GM12865 (cell line): ENCODE data around the gene MEF2C.

Experiments
- DNase-seq: peaks from one replicate; pipeline ENCODE4 v3.0.0; 2010; ENCODE audit warnings: low read depth
- H3K4me3 ChIP-seq: 2 replicates; pipeline ENCODE4 v1.5.1; 2011; ENCODE audit warnings: mild to moderate bottlenecking, low read depth, low read length, control low read depth
- CTCF ChIP-seq: IDR thresholded peaks from 2 replicates; pipeline ENCODE4 v1.5.1; 2011; ENCODE audit warnings: low read length, control low read depth, low read depth, inconsistent platforms; ENCODE audit not compliant: insufficient read depth; ENCODE audit errors: missing control alignments

Gene MEF2C

GRCh38 chr5:88825584-88826315 lies 57.2 kb downstream of the MEF2C start:
- H3K4me3 ChIP-seq: peak overlapping the region; percentile 85
- no peak for DNase-seq
- no peak for TF ChIP-seq CTCF

GRCh38 chr5:88824892-88825583 lies 57.9 kb downstream of the MEF2C start:
- no peak for TF ChIP-seq CTCF
- DNase-seq: no peak
- H3K4me3 ChIP-seq: peak overlapping the region; percentile 85

GRCh38 chr5:88824141-88824540 lies 58.8 kb downstream of the MEF2C start:
- peak; percentile 69 for DNase-seq
- TF ChIP-seq CTCF: no peak
- H3K4me3 ChIP-seq: peak overlapping the region; percentile 85

- TF ChIP-seq CTCF: no peak
- DNase-seq: no peak
- peak overlapping the region; percentile 85 for H3K4me3 ChIP-seq
These were observed 59.8 kb downstream of the MEF2C start for GRCh38 chr5:88823201-88823600.

GRCh38 chr5:88821161-88821560 lies 61.8 kb downstream of the MEF2C start:
- peak overlapping the region; percentile 85 for H3K4me3 ChIP-seq
- DNase-seq: peak; percentile 61
- TF ChIP-seq CTCF: peak; percentile 7

- peak overlapping the region; percentile 85 for H3K4me3 ChIP-seq
These were observed 62.4 kb downstream of the MEF2C start for GRCh38 chr5:88820581-88820980.

More at GRCh38 chr5:88820581-88820980, 62.4 kb downstream of the MEF2C start:
- peak; percentile 61 for DNase-seq
- TF ChIP-seq CTCF: no peak
